Nasal cavity respiratory epithelium epithelial cell of viscerocranial mucosa (primary cell): ENCODE data around the gene TRA2A. TPM values are rescaled to one million over a fixed set of nuclear protein-coding genes. Genes with fewer than 3 reads are reported as not detected.

Experiments used
- total RNA-seq: library from RNA; depleted of rRNA; stranded (reverse); fragments of >200 nt; gene quantifications from 2 replicates; pipeline ENCODE4 v1.2.3, GENCODE V29; 2014

The TRA2A gene
- 21.9 and 35.7 TPM in 2 replicates for total RNA-seq

GRCh38 chr7:23531794-23532489 lies at the start of gene TRA2A:
Gene TRA2A, minus strand, starts transcription at chr7:23531981. Its CDS starts 157 bp downstream, at chr7:23531824.

DNA sequence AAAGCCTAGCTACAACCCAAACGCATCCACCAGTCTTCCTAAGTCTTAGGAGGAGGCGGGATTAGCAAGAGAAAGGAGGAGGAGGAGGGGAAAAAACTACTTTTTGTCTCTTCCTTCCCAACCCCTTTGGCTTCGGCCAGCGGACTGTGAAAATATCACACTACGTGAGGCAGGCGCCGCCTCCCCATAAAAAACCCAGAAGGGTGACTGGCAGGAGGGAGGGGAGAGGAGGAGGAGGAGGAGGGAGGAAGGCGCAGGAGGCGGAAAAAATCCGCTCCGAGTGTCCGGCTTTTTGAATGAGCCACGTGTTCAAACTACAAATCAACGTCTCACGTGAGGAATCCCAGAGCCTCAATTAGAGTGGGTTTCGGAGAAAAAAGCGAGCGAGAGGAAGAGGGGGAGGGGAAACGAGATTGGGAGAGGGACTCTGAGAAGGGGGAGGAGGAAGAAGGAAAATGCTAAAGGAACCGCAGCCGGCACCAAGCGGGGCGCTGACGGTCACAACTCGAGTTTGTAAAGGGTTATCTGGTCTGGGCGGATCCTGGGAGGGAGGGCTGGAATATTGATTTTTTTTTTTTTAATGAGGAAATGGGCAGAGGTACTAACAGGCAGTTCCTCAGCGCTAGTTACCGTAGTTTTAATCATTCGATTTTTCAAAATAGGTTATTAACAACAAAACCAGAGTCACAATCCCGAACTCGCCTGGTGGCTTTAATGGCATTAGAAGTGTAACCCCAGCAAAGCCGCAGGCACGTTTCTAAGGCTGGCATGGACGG lies 61.3 kb downstream of the TRA2A start, which contains the start of gene IGF2BP3:
Gene IGF2BP3 (minus strand): TSS at position 162 of the 776 bp plus-strand sequence. CDS start 381 bp downstream, outside the sequence.

Other genes starting within 250 kb of the TRA2A start
- 70.1 and 72.5 TPM in 2 replicates for gene MALSU1, start 232.6 kb downstream of the TRA2A start, total RNA-seq
- gene IGF2BP3, start 61.5 kb downstream of the TRA2A start, total RNA-seq: 28.4 and 54.6 TPM in 2 replicates
- gene CCDC126, start 65.4 kb upstream of the TRA2A start, total RNA-seq: 19.5 TPM in 2 replicates
- gene FAM221A, start 148.2 kb upstream of the TRA2A start, total RNA-seq: 2.1 and 4.4 TPM in 2 replicates
- under 0.01 and 0.07 TPM in 2 replicates for gene STK31, start 178.2 kb upstream of the TRA2A start, total RNA-seq